Body of pancreas (tissue), 4 donors: ENCODE measurements around the gene ARHGEF11.

Experiments
- CTCF ChIP-seq, 7 experiments: fragments of 450-650 bp in 4 of 7; fragments of 200-600 bp in 3 of 7; sonication (generic) in 3 of 7; IDR thresholded peaks; one replicate each; pipeline ENCODE4 v1.5.1; 2016 to 2019; ENCODE audit warnings: antibody characterized with exemption in 7 of 7
- POLR2A ChIP-seq, 3 donors: fragments of 450-650 bp; IDR thresholded peaks; one replicate each; pipeline ENCODE4 v1.6.1; 2016; ENCODE audit warnings: antibody characterized with exemption in 3 of 3, mild to moderate bottlenecking in 2 of 3

DNA sequence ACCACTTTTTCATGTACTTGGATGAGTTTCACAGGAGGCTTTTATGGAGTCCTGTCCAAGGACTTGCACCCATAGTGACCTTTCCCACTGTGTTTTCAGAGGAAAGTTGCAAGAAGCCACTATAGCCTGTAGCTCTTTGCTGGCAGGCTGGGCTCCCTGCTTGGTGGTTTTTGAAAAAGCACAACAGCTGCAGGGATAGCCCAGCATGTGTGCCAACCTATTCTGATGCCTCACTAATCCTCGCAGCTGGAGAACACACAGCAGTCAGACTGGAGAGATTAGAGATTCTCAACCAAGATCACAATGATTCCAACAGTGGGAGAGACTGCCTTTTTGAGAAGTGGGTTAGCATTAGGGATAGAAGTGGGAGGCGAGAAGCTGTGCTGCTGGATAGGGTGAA lies 24.1 kb upstream of the ARHGEF11 start:
- TF ChIP-seq POLR2A (IDR thresholded peaks at IDR 0.05), result no peak
- no peak for TF ChIP-seq CTCF (IDR thresholded peaks at IDR 0.05)
